Astrocyte (in vitro differentiated cells and primary cell): ENCODE data around the gene LOC101059915.
"Not testable (repeated sequence)": the region's sequence is repeated elsewhere in the genome, so short reads cannot be mapped to it uniquely, and the experiment has no call there.

Experiments
- DNase-seq: peaks from one replicate; pipeline ENCODE4 v3.0.0-alpha.2; 2010; ENCODE audit warnings: low read depth
- FAIRE-seq: peaks from 2 replicates; lab custom pipeline; 2011; peaks lifted over from hg19 to GRCh38; lab: Jason Lieb, UNC
- H2AFZ ChIP-seq: 2 replicates; pipeline ENCODE4 v1.6.0; 2012; ENCODE audit warnings: low read depth, low read length, inconsistent platforms
- H3K27ac ChIP-seq: 2 replicates; pipeline ENCODE4 v1.5.1; 2011; ENCODE audit warnings: low read depth, low read length, inconsistent platforms
- H3K27me3 ChIP-seq: 2 replicates; pipeline ENCODE4 v1.6.0; 2011; ENCODE audit warnings: low read length, inconsistent platforms; ENCODE audit not compliant: insufficient read depth
- H3K36me3 ChIP-seq: 2 replicates; pipeline ENCODE4 v1.5.1; 2011; ENCODE audit warnings: low read length, inconsistent platforms; ENCODE audit not compliant: insufficient read depth
- H3K4me1 ChIP-seq: 2 replicates; pipeline ENCODE4 v1.5.1; 2011; ENCODE audit warnings: low read length, inconsistent platforms; ENCODE audit not compliant: insufficient read depth
- H3K4me2 ChIP-seq: 2 replicates; pipeline ENCODE4 v1.6.0; 2012; ENCODE audit warnings: low read length, inconsistent platforms
- H3K4me3 ChIP-seq: 2 replicates; pipeline ENCODE4 v1.5.1; 2011; ENCODE audit warnings: low read depth, mild to moderate bottlenecking, low read length, inconsistent platforms; ENCODE audit not compliant: insufficient read depth
- H3K79me2 ChIP-seq: 2 replicates; pipeline ENCODE4 v1.6.0; 2012; ENCODE audit warnings: mild to moderate bottlenecking, low read length, inconsistent platforms; ENCODE audit not compliant: insufficient read depth
- H3K9ac ChIP-seq: 2 replicates; pipeline ENCODE4 v1.6.0; 2012; ENCODE audit warnings: mild to moderate bottlenecking, low read length, inconsistent platforms
- H3K9me3 ChIP-seq: 2 replicates; pipeline ENCODE4 v1.5.1; 2012; ENCODE audit warnings: low read depth, mild to moderate bottlenecking, low read length, inconsistent platforms; ENCODE audit not compliant: insufficient read depth
- H4K20me1 ChIP-seq: 2 replicates; pipeline ENCODE4 v1.6.0; 2012; ENCODE audit warnings: low read length, inconsistent platforms; ENCODE audit not compliant: insufficient read depth
- H3K27ac Mint-ChIP-seq: one replicate; pipeline ENCODE4 v1.8.0; 2021; ENCODE audit warnings: mild to moderate bottlenecking, mixed read lengths; ENCODE audit not compliant: unreplicated experiment
- H3K27me3 Mint-ChIP-seq: one replicate; pipeline ENCODE4 v1.8.0; 2021; ENCODE audit warnings: low read depth, mixed read lengths; ENCODE audit not compliant: unreplicated experiment
- H3K36me3 Mint-ChIP-seq: one replicate; pipeline ENCODE4 v1.8.0; 2021; ENCODE audit warnings: low read depth, mixed read lengths; ENCODE audit not compliant: unreplicated experiment
- H3K4me1 Mint-ChIP-seq: one replicate; pipeline ENCODE4 v1.8.0; 2021; ENCODE audit warnings: low read depth, mixed read lengths; ENCODE audit not compliant: unreplicated experiment
- H3K4me3 Mint-ChIP-seq: one replicate; pipeline ENCODE4 v1.8.0; 2021; ENCODE audit warnings: mild to moderate bottlenecking, moderate library complexity, mixed read lengths; ENCODE audit not compliant: unreplicated experiment
- H3K9me3 Mint-ChIP-seq: one replicate; pipeline ENCODE4 v1.8.0; 2021; ENCODE audit warnings: mild to moderate bottlenecking, mixed read lengths; ENCODE audit not compliant: unreplicated experiment
- EZH2 ChIP-seq: IDR thresholded peaks from 2 replicates; pipeline ENCODE4 v1.6.1; 2012; ENCODE audit warnings: mild to moderate bottlenecking, low read length, inconsistent platforms; ENCODE audit not compliant: insufficient read depth
- TF ChIP-seq, protein P1 (sequence below): IDR thresholded peaks from 2 replicates; pipeline ENCODE4 v1.5.1; 2011; ENCODE audit warnings: low read depth, mild to moderate bottlenecking, inconsistent platforms, low read length, moderate library complexity; ENCODE audit not compliant: insufficient read depth

Gene LOC101059915

GRCh38 chrX:71671043-71671780 lies 3.9 kb downstream of the LOC101059915 start:
- H3K9ac ChIP-seq = no peak overlapping the region
- no peak overlapping the region for H3K4me3 ChIP-seq
- DNase-seq = no peak
- H3K36me3 ChIP-seq = no peaks in the 10 kb centered on the region
- no peak overlapping the region for H2AFZ ChIP-seq
- H3K9me3 ChIP-seq = no peaks in the 10 kb centered on the region
- H3K4me2 ChIP-seq = no peak overlapping the region
- H4K20me1 ChIP-seq = no peaks in the 10 kb centered on the region
- Mint-ChIP-seq H3K9me3 (no peaks in the 10 kb centered on the region), H3K27ac (no peak overlapping the region), H3K27me3 (peaks cover 10% of the 10 kb centered on the region), H3K4me1 (peaks cover 2% of the 10 kb centered on the region), H3K36me3 (no peaks in the 10 kb centered on the region), H3K4me3 (no peak overlapping the region)
- H3K27me3 ChIP-seq = peaks cover 4% of the 10 kb centered on the region
- TF ChIP-seq, protein P1, sequence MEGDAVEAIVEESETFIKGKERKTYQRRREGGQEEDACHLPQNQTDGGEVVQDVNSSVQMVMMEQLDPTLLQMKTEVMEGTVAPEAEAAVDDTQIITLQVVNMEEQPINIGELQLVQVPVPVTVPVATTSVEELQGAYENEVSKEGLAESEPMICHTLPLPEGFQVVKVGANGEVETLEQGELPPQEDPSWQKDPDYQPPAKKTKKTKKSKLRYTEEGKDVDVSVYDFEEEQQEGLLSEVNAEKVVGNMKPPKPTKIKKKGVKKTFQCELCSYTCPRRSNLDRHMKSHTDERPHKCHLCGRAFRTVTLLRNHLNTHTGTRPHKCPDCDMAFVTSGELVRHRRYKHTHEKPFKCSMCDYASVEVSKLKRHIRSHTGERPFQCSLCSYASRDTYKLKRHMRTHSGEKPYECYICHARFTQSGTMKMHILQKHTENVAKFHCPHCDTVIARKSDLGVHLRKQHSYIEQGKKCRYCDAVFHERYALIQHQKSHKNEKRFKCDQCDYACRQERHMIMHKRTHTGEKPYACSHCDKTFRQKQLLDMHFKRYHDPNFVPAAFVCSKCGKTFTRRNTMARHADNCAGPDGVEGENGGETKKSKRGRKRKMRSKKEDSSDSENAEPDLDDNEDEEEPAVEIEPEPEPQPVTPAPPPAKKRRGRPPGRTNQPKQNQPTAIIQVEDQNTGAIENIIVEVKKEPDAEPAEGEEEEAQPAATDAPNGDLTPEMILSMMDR = no peak
- no peak for TF ChIP-seq EZH2
- FAIRE-seq = no peak
- H3K4me1 ChIP-seq = no peaks in the 10 kb centered on the region
- no peak overlapping the region for H3K27ac ChIP-seq
- no peaks in the 10 kb centered on the region for H3K79me2 ChIP-seq

DNA sequence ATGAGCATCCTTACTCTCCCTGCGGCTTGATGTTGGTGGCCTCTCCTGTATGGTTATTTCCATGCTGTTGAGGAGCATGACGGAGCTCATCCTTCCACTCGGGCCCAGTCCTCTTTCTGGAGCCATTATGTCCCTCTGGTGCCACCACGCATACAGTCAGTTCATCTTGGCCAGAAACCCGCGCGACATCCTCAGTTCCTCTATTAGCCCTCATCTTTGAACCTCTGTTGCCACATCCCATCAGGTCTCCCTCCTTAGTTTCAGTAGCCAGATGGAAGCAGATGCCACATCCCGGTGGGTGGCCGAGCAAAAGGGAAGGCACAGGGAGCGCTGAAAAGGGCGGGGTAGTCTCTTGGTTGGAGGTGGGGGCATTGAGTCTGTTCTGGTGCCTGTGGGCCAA lies 4.6 kb downstream of the LOC101059915 start:
- H3K4me1 ChIP-seq = no peaks in the 10 kb centered on the region
- FAIRE-seq (no peak), DNase-seq (no peak)
- H4K20me1 ChIP-seq = no peaks in the 10 kb centered on the region
- no peaks in the 10 kb centered on the region for H3K9me3 ChIP-seq
- Mint-ChIP-seq H3K27me3 (peaks cover 10% of the 10 kb centered on the region), H3K4me3 (no peak overlapping the region), H3K4me1 (peaks cover 2% of the 10 kb centered on the region), H3K36me3 (no peaks in the 10 kb centered on the region), H3K9me3 (no peaks in the 10 kb centered on the region), H3K27ac (no peak overlapping the region)
- H2AFZ ChIP-seq = no peak overlapping the region
- no peaks in the 10 kb centered on the region for H3K36me3 ChIP-seq
- no peak overlapping the region for H3K4me3 ChIP-seq
- no peak overlapping the region for H3K9ac ChIP-seq
- no peaks in the 10 kb centered on the region for H3K79me2 ChIP-seq
- peaks cover 4% of the 10 kb centered on the region for H3K27me3 ChIP-seq
- TF ChIP-seq EZH2 = no peak
- TF ChIP-seq, protein P1 = no peak
- no peak overlapping the region for H3K27ac ChIP-seq
- H3K4me2 ChIP-seq = no peak overlapping the region

- not testable (repeated sequence) for H3K36me3 Mint-ChIP-seq, H3K4me1 ChIP-seq, H3K4me2 ChIP-seq, DNase-seq, H3K9me3 Mint-ChIP-seq, H3K27me3 Mint-ChIP-seq, H3K36me3 ChIP-seq, H3K4me3 Mint-ChIP-seq, H3K79me2 ChIP-seq, H3K4me3 ChIP-seq, H2AFZ ChIP-seq, H3K27ac Mint-ChIP-seq, H3K4me1 Mint-ChIP-seq, FAIRE-seq, H3K9me3 ChIP-seq, H3K9ac ChIP-seq, H4K20me1 ChIP-seq, H3K27me3 ChIP-seq, H3K27ac ChIP-seq
Observed at GRCh38 chrX:71675636-71676035, 8.3 kb downstream of the LOC101059915 start.

DNA sequence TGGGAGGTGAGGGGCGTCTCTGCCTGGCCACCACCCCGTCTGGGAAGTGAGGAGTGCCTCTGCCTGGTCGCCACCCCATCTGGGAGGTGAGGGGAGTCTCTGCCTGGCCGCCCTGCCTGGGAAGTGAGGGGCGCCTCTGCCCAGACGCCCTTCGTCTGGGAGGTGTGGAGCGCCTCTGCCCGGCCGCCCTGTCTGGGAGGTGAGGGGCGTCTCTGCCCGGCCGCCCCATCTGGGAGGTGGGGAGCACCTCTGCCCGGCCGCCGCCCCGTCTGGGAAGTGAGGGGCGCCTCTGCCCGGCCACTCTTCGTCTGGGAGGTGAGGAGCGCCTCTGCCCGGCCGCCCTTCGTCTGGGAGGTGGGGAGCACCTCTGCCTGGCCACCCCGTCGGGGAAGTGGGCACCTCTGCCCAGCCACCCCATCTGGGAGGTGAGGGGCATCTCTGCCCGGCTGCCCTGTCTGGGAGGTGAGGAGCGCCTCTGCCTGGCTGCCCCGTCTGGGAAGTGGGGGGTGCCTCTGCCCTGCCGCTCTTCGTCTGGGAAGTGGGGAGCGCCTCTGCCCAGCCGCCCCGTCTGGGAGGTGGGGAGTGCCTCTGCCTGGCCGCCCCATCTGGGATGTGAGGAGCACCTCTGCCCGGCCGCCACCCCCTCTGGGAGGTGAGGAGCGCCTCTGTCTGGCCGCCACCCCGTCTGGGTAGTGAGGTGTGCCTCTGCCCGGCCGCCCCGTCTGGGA lies 8.9 kb downstream of the LOC101059915 start:
- H3K4me1 Mint-ChIP-seq, H4K20me1 ChIP-seq, H3K9me3 ChIP-seq, H3K4me1 ChIP-seq, H3K27ac ChIP-seq, DNase-seq, H3K9ac ChIP-seq, H3K27ac Mint-ChIP-seq, H3K79me2 ChIP-seq, FAIRE-seq, H3K9me3 Mint-ChIP-seq, H2AFZ ChIP-seq, H3K4me2 ChIP-seq, H3K4me3 Mint-ChIP-seq, H3K27me3 ChIP-seq, H3K36me3 Mint-ChIP-seq, H3K36me3 ChIP-seq, H3K4me3 ChIP-seq: not testable (repeated sequence)
- peaks cover 12% of the 10 kb centered on the region for H3K27me3 Mint-ChIP-seq
